LoVo (cell line): Measurements from ENCODE around the gene MBNL3.
"Not testable (repeated sequence)": the region's sequence is repeated elsewhere in the genome, so short reads cannot be mapped to it uniquely, and the experiment has no call there.

ENCODE experiments used
- DNase-seq: peaks from one replicate; pipeline ENCODE4 v3.0.0-alpha.2; 2016; ENCODE audit warnings: low spot score

Gene MBNL3

DNA sequence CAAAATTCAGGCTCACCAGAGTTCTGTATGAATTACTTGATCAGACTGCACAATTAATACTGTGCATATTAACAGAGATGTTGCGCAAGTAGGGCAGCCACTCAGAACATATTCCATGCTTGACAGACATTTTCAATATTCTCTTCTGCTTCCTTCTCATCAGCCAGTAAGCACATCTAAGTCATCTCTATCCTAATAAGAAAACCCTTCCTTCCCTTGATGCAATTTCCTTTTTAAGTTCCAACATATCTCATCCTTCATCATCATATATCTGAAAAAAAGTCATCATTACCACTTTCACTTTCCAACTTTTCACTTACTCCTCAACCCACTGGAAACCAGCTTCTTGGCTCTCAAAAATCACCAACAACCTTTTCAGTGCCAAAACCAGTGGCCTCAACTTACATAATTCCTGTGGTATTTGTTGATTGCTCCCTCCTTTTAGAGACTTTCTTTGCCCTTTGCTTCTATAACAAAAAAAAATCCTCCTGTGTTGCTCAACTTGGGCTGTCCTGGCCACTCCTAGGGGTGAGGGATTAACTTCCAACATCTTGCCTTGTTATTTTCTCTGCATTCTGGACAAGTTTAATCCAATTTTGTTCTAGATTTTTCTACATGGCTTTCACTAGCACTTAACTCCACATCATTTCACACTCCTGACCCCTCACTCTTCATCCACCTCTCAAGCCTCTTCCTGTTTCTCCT is 14.1 kb downstream of the MBNL3 start:
- DNase-seq = no peak

DNA sequence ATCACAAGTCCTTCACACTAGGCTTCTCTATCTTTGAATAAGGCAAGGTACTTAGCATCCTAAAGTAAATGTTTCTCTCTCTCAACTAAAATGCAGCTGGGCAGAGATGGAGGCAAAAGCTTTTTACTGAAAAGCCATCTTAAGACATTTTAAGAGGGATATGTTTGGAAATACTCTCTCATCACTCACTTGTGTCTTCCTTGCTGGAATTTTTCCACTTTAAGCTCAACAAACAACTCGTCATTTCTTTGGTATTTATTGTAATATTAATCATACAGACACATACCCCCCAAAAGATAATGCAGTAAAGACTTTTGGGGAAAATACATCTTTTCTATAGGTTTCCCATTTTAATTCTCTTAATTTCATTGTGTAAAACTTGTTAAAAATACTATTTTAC is 16.4 kb downstream of the MBNL3 start:
- no peak for DNase-seq

DNA sequence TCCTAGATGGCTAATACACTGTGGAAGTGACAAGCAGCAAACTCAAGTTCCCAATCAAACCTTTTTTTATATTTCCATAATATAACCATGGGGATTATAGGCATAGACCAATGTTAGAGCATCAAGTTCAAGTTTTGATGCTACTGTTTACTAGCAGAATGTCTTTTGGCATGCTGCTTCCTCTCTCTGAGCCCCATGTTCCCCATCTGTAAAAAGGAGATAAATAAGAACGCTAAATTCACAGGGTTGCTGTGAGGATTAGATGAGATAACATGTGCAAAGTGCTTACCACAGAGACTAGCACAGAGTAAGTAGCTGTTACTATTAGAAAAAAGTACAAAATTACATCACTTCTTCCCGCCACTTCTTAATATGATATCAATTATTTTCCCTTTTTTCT is 18.0 kb downstream of the MBNL3 start:
- no peak for DNase-seq

GRCh38 chrX:132470179-132470578 is 18.7 kb downstream of the MBNL3 start:
- DNase-seq = no peak

DNA sequence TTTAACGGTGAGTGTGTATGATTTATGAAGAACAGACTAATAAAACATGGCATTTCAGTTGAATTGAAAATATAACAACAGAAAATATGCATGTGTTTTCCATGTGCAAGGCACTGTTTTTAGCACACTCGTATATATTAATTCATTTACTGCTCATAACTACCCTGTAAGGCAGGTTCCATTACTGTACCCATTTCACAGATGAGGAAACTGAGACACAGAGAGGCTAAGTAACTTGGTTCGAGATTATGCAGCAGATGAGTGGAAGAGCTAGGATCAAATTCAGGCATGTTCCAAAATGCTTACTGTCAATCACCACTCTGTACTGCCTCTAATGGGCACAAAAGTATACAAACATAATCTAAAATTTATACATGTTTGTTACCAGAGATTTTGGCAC is 20.4 kb downstream of the MBNL3 start:
- DNase-seq = no peak

- DNase-seq = no peak
Measured at GRCh38 chrX:132467989-132468388, 20.8 kb downstream of the MBNL3 start.

DNA sequence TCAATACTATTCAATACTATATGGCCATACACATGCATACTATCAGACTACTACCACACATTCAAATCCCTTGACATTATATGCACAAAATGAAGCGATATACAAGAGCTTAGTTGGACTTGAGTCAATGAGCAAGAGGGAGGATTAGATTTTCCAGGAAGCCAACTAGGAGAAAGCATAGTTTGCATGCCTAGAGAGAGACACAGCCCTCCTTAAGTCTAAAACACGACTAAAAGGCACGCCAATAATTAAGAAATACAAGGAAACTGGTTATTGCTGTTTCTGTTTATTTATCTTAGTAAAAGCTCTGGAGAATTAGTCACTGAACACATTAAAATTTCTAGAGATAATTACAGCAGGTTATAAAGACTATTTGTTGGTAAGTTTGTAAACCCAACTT is 21.8 kb downstream of the MBNL3 start:
- no peak for DNase-seq

- DNase-seq = no peak
Measured at GRCh38 chrX:132463411-132463810, 25.4 kb downstream of the MBNL3 start.

GRCh38 chrX:132461886-132462285 is 27.0 kb downstream of the MBNL3 start:
- no peak for DNase-seq

DNA sequence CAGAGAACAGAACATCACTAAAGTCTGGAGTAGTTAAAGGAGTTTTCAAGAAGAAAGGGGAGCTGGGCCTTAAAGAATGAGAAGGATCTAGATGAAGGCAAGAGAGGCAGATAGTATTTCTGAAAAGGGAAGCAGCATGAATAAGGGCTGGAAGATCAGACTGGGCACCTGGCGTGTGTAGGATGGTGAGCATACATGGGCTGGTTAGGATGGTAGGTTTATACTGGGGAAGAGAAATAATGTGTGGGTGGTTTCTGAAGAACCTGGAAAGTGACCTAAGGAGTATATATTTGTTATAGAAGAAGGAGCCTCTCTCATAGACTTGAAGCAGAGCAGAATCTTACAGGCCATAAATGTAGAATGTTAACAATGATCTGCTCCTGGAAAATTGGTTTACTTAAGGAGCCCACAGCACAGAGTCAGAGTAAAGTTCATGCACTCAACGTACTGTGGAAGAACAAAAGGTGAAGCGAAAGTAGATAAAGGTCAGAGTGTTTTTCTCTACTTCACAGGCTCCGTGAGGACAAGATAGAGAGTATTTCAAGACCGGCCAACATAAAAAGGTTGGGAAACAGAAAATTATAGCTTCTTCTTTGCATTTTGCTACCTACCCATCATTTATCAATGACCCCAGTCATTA is 35.8 kb downstream of the MBNL3 start:
- no peak for DNase-seq

- not testable (repeated sequence) for DNase-seq
Measured at GRCh38 chrX:132445909-132446308, 42.9 kb downstream of the MBNL3 start.

DNA sequence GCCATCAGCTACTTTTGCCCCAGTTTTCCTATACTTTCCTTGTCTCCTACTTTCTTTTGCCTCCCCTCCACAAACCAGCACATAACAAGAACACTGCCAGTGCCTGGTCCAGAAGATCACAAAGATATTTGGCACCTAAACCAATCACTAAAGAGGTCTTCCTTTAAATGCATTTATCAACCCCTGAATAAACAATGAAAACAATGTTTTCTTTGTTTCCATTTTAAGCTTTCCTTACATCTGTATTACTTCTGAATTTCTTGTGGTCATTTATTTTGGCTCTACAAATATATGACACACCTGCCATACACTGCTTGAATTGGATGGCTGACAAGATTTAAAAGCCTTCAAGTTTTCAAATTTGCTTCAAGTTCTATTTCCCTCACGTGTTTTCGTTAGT is 43.9 kb downstream of the MBNL3 start:
- no peak for DNase-seq

DNA sequence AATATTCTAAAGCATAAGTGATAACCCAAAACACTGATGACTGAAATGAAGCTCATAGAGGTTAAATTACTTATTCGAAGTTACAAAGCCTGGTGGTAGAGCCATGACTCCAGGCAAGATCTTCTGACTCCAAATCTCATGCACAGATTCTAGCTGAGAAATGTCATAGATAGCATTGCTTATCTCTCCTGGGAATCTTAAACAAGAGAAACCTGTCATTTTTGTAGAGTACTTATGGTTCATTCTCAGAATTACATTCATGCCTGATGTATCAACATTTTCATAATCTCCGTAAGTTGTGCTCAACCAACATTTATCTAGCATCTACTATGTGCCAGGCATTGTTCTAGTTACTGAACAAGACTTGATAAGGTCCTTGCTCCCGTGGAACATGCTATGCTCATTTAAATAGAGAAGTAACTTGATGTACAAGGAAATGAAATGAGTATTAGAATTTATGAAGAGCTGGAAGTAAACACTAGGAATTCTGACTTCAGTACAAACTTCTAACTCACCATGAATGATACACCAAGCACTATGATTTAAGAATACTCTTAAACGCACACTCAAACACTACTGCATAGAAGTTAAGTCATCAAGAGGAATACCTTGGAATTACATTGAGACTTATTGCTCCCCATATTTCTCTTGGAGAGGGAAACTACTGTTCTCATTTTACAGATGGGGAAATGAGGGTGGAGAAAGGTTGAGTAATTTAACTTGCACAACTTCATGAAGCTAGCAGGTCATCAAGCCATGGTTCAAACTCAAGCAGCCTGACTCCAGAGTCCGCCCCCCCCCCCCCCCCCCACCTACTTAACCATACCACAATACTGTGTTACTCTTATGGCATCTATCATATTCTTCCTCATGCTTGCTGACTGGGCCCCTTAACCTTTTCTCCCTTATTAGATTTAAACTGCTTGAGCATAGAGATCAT is 45.4 kb downstream of the MBNL3 start:
- DNase-seq = no peak

DNA sequence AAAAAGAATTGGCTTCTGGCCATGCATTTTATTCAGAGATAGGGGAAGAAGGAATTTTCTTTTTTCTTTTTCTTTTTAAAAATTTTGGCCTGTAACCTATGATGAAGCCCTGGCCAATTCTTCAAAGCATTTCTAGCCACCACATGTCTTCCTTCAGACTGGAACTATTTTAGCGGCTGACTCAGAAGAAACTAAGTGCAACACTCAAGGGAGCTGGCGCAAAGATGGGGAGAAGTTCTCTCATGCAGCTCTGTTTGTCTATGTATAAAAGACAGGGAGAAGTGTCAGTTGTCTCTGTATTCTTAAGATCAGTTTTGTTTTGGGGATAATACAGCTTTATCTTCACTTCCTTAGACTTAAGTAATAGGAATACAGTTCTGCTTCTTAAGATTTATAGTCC is 46.1 kb downstream of the MBNL3 start:
- DNase-seq = no peak

DNA sequence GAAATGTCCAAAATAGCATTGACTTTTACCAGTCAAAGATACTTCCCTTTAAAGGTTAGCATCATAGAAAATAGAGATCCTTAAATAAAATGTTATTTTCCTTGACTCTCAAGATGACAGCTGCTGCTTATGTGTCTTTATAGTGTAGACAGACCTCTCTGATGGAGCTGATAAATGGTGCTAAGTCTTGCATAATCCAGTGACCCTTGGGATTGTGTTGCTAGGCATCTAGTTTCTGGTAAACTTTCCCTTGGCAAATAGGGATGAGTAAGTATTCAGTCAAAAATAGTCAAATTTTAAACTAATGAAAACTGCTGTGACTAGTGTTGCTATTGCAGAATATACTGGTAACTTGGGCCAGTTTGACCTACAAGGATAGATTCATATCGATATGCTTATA is 53.6 kb downstream of the MBNL3 start:
- no peak for DNase-seq

- DNase-seq = no peak
Measured at GRCh38 chrX:132433551-132433950, 55.3 kb downstream of the MBNL3 start.

GRCh38 chrX:132433001-132433400 is 55.8 kb downstream of the MBNL3 start:
- DNase-seq = no peak

- DNase-seq = no peak
Measured at GRCh38 chrX:132428896-132429295, 59.9 kb downstream of the MBNL3 start.

- no peak for DNase-seq
Measured at GRCh38 chrX:132426695-132427281, 62.0 kb downstream of the MBNL3 start.

- no peak for DNase-seq
Measured at GRCh38 chrX:132425744-132426318, 63.0 kb downstream of the MBNL3 start.

DNA sequence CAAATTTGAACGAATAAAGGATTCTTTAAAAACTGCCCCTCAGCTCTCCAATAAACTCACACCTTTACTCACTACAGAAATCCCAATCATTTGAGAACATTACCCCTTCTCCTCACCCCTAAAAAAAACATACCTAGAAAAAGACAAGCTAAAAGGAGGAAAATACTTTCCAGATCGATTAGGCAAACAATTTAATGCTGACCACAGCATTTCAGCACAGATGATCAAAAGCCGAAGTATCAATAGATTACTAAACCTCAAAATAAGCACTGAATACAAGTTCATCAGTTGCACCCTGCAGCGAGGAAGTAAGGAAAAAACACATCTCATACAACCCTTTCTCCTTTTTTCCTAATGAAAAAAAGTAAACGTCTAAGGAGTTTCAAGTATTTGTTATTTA is 65.5 kb downstream of the MBNL3 start:
- no peak for DNase-seq

- no peak for DNase-seq
Measured at GRCh38 chrX:132415012-132415411, 73.8 kb downstream of the MBNL3 start.
